GM19463 (cell line): ENCODE results near the gene NAV2.

Experiments used
- ATAC-seq: cut with Tn5 transposase; IDR thresholded peaks from one replicate; pipeline ENCODE4 v1.9.1; 2021; ENCODE audit warnings: mild to moderate bottlenecking, moderate library complexity; ENCODE audit not compliant: unreplicated experiment

Gene NAV2

DNA sequence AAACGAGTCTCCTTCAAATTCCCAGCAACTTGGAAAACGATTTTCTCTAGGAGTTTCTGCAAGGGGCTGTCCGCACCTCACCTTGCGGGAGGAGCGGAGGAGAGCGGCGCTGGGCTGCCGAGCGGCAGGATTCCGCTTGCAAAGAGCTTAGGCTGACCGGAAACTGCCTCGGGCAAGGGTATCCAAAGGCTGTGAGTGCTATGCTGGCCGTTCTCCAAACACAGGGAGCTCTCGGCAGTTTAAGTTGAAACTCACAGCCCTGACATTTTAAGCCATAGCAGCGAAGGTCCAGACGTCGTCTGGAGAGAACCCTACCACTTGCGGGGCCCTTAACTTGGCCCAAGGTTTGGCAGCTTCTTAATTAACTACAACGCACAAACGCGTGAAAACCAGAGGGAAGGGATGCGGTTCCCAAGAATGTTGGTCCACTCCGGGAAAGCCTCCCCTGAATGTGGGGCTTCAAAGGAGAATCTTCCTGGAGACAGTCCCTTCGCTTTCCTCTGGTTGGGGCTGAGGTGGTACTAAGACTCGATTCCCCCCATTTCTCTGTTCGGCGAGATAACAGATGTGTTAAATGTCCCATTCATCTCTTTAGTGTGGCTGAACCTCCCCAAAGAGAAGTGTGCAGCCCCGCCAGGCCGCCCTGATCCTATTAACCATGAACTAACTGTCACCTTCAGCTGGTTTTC lies 448.7 kb downstream of the NAV2 start:
- ATAC-seq = no peak

- no peak for ATAC-seq
These were observed 449.5 kb downstream of the NAV2 start for GRCh38 chr11:20161923-20162744.

DNA sequence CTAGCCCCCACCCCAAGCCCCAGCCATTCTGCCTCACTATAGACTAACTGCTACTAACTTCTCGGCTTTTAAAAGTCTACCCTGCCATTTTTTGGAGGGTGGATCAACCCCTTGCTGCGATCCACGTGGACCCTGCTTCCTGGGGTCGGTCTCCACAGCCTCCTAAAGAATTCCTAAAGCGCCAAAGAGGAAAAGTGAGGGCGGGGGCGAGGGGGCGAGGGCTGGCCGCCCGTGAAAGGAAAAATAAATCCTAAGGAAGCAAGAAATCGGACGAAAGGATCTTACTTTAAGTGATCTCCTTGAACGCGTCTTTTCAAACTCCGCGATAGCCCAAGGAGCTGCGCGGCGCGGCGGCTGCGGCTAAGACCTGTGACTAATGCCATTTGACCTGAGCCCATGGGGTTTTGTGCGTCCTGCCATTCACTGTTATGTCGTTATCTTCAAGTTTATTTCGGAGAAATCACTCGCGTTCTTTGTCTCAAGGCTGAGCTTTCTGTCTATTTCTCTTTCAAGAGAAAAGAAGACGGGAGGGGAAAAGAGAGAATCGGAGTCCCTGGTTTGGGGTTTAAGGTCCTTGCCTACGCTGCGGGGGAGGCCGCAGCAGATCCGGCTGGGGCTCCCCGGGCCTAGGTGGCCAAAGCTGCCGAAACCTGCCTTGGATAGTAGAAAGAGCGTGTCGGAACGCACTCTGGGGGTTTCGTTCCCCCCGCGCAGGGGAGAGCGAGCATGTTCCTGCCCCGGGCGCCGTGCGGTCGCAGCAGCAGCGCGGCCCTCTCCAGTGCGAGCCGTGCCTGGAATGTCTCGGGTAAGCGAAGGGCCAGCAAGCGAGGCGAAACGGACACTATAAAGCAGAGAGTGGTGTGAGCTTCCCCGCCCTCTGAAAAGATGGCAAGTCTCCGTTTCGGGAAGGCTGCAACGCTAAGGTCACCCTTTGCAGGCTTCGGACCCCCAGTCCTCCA lies 450.5 kb downstream of the NAV2 start:
- no peak for ATAC-seq

- no peak for ATAC-seq
These were observed 451.3 kb downstream of the NAV2 start for GRCh38 chr11:20163783-20164481.
